K562 (cell line): ENCODE results near the gene ABHD3. TPM values are rescaled to one million over a fixed set of nuclear protein-coding genes. Genes with fewer than 3 reads are reported as not detected.

Experiments
- BCL6 ChIP-seq: fragments of 250-450 bp; sonication (Bioruptor Pico); IDR thresholded peaks from 2 replicates; pipeline ENCODE4 v1.4.0; 2020
- GTF2B ChIP-seq: IDR thresholded peaks from 2 replicates; pipeline ENCODE4 v1.6.1; 2011; ENCODE audit not compliant: insufficient read length; ENCODE audit errors: extremely low read depth
- HNRNPK ChIP-seq: fragments of 200-400 bp; formaldehyde crosslinking; IDR thresholded peaks from one replicate; pipeline ENCODE4 v1.6.1; 2018; ENCODE audit warnings: mild to moderate bottlenecking, low read depth, low read length; ENCODE audit not compliant: poor library complexity, severe bottlenecking
- KLF10 ChIP-seq: fragments of 250-450 bp; sonication (Bioruptor Pico); IDR thresholded peaks from 2 replicates; pipeline ENCODE4 v1.6.1; 2021; ENCODE audit warnings: matching md5 sums
- LARP7 ChIP-seq: fragments of 450-650 bp; IDR thresholded peaks from 2 replicates; pipeline ENCODE4 v1.6.1; 2016
- PTTG1 ChIP-seq: fragments of 450-650 bp; IDR thresholded peaks from 2 replicates; pipeline ENCODE4 v1.6.1; 2016; ENCODE audit warnings: low read depth, mild to moderate bottlenecking, missing genetic modification characterization, missing compliant biosample characterization
- SLC30A9 ChIP-seq: fragments of 250-450 bp; sonication (Bioruptor Pico); IDR thresholded peaks from 2 replicates; pipeline ENCODE4 v1.8.0; 2022; ENCODE audit warnings: mild to moderate bottlenecking, moderate library complexity
- SMAD2 ChIP-seq: fragments of 150-350 bp; IDR thresholded peaks from 2 replicates; pipeline ENCODE4 v1.6.1; 2014; ENCODE audit warnings: low read depth, mild to moderate bottlenecking, low read length
- XRCC4 ChIP-seq: IDR thresholded peaks from one replicate; pipeline ENCODE4 v1.6.1; 2011; ENCODE audit not compliant: insufficient read depth, insufficient read length; ENCODE audit errors: extremely low read depth
- ZNF121 ChIP-seq: sonication (generic); formaldehyde crosslinking; conservative IDR thresholded peaks from 2 replicates; pipeline ENCODE4 v1.8.0; 2022; ENCODE audit warnings: missing genetic modification reagents
- ZNF146 ChIP-seq: IDR thresholded peaks from one replicate; pipeline ENCODE4 v1.6.1; 2018; ENCODE audit warnings: missing compliant biosample characterization; ENCODE audit not compliant: unreplicated experiment
- ZNF668 ChIP-seq: fragments of 250-450 bp; sonication (Bioruptor Pico); IDR thresholded peaks from 2 replicates; pipeline ENCODE4 v1.8.0; 2022; ENCODE audit warnings: mild to moderate bottlenecking, inconsistent platforms
- ZNF696 ChIP-seq: fragments of 250-450 bp; sonication (Bioruptor Pico); conservative IDR thresholded peaks from 2 replicates; pipeline ENCODE4 v1.4.0; 2020; ENCODE audit warnings: mild to moderate bottlenecking, moderate library complexity
- ZNF707 ChIP-seq: fragments of 250-450 bp; sonication (Bioruptor Pico); conservative IDR thresholded peaks from 2 replicates; pipeline ENCODE4 v1.8.0; 2022; ENCODE audit warnings: inconsistent platforms, mild to moderate bottlenecking, moderate library complexity
- polyA plus RNA-seq, 8 experiments: library from polyadenylated mRNA; depleted of rRNA in 4 of 8; stranded (reverse) in 5 of 8; unstranded in 3 of 8; fragments of >200 nt; fragmentation: Nextera tagmentation in 2 of 8; fragmentation: Illumina TruSeq in 1 of 8; extraction: Ambion mirVana in 2 of 8; extraction: Trizol in 1 of 8; gene quantifications; 2 replicates each; pipeline versions ENCODE4 v1.2.1 to v1.2.3, GENCODE V29; 2011 to 2014; ENCODE audit warnings: inconsistent platforms in 1 of 8, missing spikeins in 1 of 8
- total RNA-seq, 7 experiments: library from RNA; depleted of rRNA in 6 of 7; stranded (reverse); fragments of >200 nt in 6 of 7; fragmentation: Illumina TruSeq in 2 of 7; extraction: Trizol in 2 of 7; gene quantifications; 2 replicates each; pipeline versions ENCODE4 v1.2.1 to v1.2.3, GENCODE V29; 2011 to 2021; ENCODE audit warnings: low replicate concordance in 1 of 7
- TF ChIP-seq, protein P1 (sequence below): fragments of 200-600 bp; sonication (generic); IDR thresholded peaks from one replicate; pipeline ENCODE4 v1.6.1; 2012; ENCODE audit warnings: mild to moderate bottlenecking, low read depth, low read length, inconsistent platforms
- TF ChIP-seq, protein P2 (sequence below): fragments of 450-650 bp; formaldehyde crosslinking; IDR thresholded peaks from 2 replicates; pipeline ENCODE4 v1.4.0; 2020; ENCODE audit warnings: mild to moderate bottlenecking

The ABHD3 gene
- total and polyA plus RNA-seq, 9 of the 15 experiments (the other 6 are each of a cell fraction or from before 2014, with no cell fraction given) = 6.3 to 38.8 (median 19.4) TPM

DNA sequence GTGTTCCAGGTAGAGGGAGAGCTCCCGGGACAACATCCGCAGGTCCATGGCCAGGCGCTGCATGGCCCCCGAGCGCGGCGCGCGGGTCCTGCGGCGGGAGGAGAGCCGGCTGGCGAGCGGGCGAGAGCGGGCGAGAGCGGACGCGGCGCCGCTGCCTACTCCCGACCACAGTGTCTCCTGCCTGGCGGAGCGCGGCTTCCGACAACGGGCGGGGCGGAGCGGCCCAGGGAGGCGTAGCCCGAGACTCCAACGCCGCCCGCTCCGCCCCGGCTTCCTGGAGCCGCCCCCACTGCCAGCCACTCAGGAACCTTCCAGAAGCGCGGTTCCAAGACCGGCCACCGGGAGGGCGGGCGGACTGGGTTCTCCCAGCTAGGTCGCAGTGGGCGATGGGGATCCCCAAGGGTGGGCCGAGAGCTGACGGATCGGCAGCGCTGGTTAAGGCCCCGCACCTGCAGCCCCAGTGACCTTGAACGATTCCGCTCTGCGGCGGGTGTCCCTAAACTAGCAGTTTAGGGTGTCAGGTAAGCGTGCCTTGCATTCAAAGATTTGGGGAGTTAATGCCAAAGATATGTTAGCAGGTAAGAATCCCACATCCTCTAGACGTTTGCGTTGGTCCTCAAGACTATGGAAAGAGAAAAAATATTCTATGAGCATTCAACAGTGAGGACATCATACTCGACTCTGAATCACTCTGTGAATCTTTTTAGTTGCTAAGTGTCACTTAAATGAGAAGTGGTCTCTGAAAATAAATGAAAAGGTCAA is at the start of gene ABHD3 (continued):
- TF ChIP-seq LARP7 (no peak), HNRNPK (no peak), ZNF707 (CRISPR knock-in tag) (no peak), PTTG1 (no peak), GTF2B (no peak), SMAD2 (no peak), BCL6 (CRISPR knock-in tag) (no peak), ZNF668 (no peak), ZNF146 (no peak), XRCC4 (no peak), ZNF696 (no peak), KLF10 (CRISPR knock-in tag) (no peak), ZNF121 (no peak), SLC30A9 (no peak)
- TF ChIP-seq, protein P1, sequence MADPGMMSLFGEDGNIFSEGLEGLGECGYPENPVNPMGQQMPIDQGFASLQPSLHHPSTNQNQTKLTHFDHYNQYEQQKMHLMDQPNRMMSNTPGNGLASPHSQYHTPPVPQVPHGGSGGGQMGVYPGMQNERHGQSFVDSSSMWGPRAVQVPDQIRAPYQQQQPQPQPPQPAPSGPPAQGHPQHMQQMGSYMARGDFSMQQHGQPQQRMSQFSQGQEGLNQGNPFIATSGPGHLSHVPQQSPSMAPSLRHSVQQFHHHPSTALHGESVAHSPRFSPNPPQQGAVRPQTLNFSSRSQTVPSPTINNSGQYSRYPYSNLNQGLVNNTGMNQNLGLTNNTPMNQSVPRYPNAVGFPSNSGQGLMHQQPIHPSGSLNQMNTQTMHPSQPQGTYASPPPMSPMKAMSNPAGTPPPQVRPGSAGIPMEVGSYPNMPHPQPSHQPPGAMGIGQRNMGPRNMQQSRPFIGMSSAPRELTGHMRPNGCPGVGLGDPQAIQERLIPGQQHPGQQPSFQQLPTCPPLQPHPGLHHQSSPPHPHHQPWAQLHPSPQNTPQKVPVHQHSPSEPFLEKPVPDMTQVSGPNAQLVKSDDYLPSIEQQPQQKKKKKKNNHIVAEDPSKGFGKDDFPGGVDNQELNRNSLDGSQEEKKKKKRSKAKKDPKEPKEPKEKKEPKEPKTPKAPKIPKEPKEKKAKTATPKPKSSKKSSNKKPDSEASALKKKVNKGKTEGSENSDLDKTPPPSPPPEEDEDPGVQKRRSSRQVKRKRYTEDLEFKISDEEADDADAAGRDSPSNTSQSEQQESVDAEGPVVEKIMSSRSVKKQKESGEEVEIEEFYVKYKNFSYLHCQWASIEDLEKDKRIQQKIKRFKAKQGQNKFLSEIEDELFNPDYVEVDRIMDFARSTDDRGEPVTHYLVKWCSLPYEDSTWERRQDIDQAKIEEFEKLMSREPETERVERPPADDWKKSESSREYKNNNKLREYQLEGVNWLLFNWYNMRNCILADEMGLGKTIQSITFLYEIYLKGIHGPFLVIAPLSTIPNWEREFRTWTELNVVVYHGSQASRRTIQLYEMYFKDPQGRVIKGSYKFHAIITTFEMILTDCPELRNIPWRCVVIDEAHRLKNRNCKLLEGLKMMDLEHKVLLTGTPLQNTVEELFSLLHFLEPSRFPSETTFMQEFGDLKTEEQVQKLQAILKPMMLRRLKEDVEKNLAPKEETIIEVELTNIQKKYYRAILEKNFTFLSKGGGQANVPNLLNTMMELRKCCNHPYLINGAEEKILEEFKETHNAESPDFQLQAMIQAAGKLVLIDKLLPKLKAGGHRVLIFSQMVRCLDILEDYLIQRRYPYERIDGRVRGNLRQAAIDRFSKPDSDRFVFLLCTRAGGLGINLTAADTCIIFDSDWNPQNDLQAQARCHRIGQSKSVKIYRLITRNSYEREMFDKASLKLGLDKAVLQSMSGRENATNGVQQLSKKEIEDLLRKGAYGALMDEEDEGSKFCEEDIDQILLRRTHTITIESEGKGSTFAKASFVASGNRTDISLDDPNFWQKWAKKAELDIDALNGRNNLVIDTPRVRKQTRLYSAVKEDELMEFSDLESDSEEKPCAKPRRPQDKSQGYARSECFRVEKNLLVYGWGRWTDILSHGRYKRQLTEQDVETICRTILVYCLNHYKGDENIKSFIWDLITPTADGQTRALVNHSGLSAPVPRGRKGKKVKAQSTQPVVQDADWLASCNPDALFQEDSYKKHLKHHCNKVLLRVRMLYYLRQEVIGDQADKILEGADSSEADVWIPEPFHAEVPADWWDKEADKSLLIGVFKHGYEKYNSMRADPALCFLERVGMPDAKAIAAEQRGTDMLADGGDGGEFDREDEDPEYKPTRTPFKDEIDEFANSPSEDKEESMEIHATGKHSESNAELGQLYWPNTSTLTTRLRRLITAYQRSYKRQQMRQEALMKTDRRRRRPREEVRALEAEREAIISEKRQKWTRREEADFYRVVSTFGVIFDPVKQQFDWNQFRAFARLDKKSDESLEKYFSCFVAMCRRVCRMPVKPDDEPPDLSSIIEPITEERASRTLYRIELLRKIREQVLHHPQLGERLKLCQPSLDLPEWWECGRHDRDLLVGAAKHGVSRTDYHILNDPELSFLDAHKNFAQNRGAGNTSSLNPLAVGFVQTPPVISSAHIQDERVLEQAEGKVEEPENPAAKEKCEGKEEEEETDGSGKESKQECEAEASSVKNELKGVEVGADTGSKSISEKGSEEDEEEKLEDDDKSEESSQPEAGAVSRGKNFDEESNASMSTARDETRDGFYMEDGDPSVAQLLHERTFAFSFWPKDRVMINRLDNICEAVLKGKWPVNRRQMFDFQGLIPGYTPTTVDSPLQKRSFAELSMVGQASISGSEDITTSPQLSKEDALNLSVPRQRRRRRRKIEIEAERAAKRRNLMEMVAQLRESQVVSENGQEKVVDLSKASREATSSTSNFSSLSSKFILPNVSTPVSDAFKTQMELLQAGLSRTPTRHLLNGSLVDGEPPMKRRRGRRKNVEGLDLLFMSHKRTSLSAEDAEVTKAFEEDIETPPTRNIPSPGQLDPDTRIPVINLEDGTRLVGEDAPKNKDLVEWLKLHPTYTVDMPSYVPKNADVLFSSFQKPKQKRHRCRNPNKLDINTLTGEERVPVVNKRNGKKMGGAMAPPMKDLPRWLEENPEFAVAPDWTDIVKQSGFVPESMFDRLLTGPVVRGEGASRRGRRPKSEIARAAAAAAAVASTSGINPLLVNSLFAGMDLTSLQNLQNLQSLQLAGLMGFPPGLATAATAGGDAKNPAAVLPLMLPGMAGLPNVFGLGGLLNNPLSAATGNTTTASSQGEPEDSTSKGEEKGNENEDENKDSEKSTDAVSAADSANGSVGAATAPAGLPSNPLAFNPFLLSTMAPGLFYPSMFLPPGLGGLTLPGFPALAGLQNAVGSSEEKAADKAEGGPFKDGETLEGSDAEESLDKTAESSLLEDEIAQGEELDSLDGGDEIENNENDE = no peak
- TF ChIP-seq, protein P2, sequence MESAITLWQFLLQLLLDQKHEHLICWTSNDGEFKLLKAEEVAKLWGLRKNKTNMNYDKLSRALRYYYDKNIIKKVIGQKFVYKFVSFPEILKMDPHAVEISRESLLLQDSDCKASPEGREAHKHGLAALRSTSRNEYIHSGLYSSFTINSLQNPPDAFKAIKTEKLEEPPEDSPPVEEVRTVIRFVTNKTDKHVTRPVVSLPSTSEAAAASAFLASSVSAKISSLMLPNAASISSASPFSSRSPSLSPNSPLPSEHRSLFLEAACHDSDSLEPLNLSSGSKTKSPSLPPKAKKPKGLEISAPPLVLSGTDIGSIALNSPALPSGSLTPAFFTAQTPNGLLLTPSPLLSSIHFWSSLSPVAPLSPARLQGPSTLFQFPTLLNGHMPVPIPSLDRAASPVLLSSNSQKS = no peak
